GM18870 (cell line): ENCODE measurements around the gene MMEL1.

Experiments
- ATAC-seq: cut with Tn5 transposase; IDR thresholded peaks from one replicate; pipeline ENCODE4 v1.9.1; 2021; ENCODE audit warnings: moderate library complexity; ENCODE audit not compliant: unreplicated experiment

Gene MMEL1

GRCh38 chr1:2606881-2607621 is 25.8 kb downstream of the MMEL1 start:
- ATAC-seq: no peak

GRCh38 chr1:2606396-2606880 is 26.4 kb downstream of the MMEL1 start:
- ATAC-seq: no peak

GRCh38 chr1:2605509-2606395 is 27.1 kb downstream of the MMEL1 start:
- ATAC-seq: no peak

DNA sequence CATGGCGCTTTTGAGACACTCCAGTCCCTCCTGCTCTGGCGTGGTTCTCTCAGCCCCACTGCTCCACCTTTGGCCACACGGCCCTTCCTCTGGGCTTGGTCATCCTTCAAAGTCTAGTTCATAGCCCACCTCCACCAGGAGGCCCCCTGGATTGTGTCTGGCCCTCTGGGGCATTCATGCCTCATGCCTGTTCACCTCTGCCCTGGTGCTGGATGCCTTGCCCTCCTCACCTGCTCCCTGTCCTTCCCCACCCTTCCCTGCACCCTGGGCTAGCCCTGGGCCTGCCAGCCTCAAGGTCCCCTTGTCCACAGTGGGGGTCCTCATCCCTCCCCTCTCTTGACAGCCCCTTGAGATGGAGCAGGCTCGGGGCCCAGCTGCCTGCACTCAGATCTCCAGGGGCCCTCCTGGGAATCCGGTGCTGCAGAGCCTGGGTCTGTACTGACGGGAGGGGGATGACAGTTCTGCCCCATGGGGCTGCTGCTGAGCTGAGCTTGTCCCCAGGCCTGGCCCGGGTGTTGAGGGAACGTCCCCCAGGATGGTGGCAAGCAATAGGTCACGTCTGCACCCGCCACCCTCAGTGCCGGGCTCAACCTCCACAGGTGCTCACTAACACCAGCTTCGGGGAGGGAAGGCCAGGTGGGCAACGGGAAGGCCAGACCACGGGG is 27.8 kb downstream of the MMEL1 start:
- ATAC-seq: no peak

DNA sequence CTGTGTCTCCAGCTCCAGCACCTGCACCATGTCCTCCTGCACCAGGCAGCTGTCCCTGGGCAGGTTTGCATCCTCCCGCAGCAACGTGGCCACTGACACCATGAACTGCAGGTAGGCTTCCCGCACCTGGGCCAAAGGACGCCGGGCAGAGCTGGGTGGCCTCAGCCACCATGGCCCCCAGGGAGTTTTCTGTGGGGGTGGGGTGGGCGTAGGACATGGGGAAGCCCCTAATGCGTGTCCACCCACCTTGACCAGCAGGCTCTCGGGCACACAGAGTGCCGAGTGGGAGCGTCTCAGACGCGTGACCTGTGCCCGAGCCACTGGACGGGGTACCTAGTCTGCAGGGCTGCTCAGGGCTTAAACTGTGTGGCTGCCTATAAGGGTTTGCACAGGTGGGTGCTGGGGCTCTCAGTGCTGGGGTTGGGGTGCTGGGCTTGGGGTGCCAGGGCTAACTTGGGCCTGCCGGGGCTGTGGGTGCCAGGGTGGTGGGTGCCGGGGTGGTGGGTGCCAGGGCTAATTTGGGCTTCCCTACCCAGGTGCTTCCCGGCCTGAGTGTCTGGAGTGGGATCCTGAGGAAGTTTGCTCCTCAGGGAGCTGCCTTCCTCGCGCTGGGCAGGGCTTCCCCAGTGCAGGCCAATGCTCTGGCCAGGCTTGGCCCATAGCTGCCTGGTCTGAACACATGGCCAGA is 28.5 kb downstream of the MMEL1 start:
- ATAC-seq: no peak

DNA sequence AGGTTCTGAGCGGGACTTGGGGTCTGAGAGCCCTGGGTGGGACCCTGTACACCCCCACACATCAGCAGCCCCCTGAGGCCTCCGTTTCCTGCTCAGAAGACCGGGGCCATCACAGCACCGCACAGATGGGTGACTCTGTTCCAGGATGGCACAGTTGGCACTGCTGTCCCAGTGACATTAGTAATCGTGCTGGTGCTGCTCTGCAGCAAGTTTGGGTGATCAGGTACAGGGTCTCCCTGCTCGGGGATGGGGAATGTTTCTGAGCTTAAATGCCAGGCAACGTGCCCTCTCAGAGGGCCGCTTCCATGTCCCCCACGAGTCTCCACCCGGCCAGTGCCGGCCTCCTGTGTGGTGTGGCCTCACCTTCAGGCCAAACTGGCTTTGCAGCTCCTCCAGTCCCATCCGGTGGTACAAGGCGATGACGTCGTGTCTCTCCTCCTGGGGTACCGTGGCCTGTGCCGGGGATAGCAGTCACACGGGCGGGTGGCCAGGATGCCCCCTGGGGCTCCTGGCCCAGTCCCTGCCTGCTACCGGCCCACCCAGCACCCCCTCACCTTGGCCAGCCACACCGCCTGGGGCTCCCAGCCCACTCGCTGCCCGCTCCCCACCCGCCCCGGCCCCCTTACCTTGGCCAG is 29.2 kb downstream of the MMEL1 start:
- no peak for ATAC-seq

- no peak for ATAC-seq
These were observed 29.8 kb downstream of the MMEL1 start for GRCh38 chr1:2602866-2603520.

- ATAC-seq: no peak
These were observed 30.4 kb downstream of the MMEL1 start for GRCh38 chr1:2602311-2602835.

DNA sequence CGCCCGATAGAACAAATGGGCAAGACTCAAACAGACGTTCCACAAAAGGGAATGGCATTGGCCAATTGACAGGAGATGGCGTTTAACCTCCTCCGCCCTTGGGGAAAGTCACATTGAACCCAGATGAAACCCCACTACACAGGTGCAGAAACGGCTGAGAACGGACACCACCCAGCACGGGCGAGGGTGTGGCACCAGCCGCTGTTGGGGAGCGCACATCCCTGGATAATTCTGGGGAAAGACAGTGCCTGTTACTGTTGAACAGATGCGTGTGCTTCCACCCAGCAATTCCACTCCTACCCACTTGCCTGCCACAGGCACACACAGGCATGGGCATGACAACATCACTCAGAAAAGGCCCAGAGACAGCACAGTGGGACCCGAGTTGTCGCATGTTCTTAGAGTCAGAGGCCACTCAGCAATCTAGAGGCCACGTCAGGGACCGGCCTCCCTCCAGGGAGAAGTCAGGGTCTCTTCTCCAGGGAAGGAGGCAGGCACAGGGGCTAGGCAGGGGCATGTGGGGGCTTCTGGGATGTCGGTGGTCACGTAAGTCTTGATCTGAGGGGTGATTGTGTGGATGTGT is 31.0 kb downstream of the MMEL1 start:
- no peak for ATAC-seq

- no peak for ATAC-seq
These were observed 34.4 kb downstream of the MMEL1 start for GRCh38 chr1:2598329-2598931.

- no peak for ATAC-seq
These were observed 35.1 kb downstream of the MMEL1 start for GRCh38 chr1:2597441-2598328.

- ATAC-seq: no peak
These were observed 36.1 kb downstream of the MMEL1 start for GRCh38 chr1:2596530-2597333.

DNA sequence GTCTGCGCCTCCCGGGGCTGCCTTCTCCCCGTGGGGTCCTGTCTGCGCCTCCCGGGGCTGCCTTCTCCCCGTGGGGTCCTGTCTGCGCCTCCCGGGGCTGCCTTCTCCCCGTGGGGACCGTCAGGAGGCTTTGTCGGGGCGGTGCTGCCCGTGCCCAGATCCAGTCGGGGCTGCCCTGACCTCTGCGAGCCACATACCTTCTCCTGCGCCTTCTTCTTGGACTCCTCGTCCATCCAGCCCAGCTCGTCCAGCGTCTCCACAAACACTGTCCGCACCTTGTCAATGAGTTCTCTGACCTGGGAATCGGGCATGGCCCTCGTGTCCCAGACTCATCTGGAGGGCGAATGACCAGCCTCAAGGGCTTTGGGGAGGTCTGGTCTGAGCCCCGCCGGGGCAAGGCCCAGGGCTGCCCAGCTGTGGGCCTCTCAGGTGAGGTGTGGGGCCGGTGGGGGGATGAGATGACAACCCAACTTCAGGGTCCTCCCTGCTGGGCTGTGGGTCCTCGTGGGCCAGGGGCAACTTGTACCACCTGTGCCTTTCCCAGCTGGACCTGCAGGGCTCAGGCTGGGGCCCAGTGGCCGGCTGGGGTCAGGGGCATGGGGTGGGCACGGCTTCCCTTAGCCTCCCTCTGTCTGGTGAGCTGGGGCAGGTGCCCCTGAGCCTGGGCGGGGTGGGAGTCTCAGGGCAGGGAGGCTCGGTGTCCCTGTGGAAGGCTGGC is 36.8 kb downstream of the MMEL1 start:
- ATAC-seq: no peak

DNA sequence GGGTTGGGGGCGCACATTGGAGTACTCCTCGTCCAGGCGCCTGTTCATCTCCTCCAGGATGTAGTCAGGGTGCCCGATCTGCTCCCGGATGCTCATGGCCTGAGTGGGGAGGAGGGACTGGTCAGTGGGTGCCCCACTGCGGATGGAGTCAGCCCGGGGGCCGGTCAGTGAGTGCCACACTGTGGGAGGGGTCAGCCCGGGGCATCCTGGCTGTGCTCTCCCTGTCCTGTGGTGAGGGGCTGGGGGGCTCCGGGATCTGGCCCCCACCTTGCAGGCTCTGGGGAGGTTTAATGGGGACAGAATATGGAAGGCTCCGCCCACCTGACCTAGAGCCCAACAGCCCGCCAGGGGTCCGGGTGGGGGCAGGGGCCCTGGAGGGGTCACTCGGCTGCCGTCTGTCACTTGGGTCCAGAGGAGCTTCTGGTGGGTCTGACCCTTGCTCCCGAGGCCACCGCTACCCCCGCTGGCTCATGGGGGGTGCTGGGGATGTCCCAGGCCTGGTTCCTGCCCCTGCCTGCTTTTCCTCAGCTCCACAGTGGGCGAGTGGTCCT is 37.5 kb downstream of the MMEL1 start:
- no peak for ATAC-seq

GRCh38 chr1:2594641-2595131 is 38.1 kb downstream of the MMEL1 start:
- ATAC-seq: no peak
